Muscle of back (tissue), 11 donors: Measurements from ENCODE around the gene HRC. TPM values are rescaled to one million over a fixed set of nuclear protein-coding genes. Genes with fewer than 3 reads are reported as not detected.
"Not testable (repeated sequence)": the region's sequence is repeated elsewhere in the genome, so short reads cannot be mapped to it uniquely, and the experiment has no call there.

Experiments used
- DNase-seq, 3 donors: peaks; one replicate each; pipeline versions ENCODE4 v3.0.0 to v3.0.0-alpha.2; 2013
- polyA plus RNA-seq, 10 donors: library from polyadenylated mRNA; unstranded; fragments of 120-200 nt; gene quantifications; one replicate each; pipeline ENCODE4 v1.2.1, GENCODE V29; 2013; ENCODE audit not compliant: insufficient read length in 10 of 10

The HRC gene
- polyA plus RNA-seq, 10 donors, result 77.6 to 154 (median 138) TPM

DNA sequence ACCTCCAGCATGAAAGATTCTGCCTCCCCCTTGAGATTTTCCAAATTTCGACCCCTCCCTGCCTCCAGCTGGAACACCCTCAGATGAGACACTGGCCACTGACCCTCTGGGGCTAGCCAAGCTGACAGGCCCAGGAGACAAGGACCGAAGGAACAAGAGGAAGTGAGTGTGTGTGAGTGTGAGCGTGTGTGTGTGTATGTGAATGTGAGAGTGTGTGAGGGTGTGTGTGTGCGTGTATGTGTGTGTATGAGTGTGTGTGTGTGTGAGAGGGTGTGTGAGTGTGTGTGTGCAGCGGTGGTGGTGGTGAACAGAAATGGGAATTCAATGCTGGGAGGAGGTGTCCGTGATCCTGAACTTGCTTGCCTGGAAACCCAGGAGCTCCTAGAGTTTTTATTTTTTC, 13.8 kb downstream of the HRC start:
- no peak for DNase-seq

DNA sequence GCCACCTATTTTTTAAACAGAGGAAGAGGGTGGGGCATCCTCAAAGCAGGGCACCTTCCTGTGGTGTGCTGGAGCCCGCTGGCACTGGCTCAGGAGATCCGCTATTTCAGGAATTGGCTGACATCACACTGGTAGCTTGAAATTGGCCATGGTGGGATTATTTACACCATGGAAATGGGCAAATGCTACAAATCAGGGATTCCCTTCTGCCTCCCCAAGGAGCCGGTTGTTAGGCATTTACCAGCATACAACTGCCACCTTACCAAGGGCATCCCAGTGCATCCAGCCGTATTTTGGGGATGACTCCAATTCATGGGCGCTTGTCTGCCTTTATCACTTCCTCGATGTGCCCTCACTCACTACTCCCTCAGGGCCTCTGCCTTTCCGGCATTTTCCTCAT, 14.2 kb downstream of the HRC start:
- DNase-seq, result no peak

DNA sequence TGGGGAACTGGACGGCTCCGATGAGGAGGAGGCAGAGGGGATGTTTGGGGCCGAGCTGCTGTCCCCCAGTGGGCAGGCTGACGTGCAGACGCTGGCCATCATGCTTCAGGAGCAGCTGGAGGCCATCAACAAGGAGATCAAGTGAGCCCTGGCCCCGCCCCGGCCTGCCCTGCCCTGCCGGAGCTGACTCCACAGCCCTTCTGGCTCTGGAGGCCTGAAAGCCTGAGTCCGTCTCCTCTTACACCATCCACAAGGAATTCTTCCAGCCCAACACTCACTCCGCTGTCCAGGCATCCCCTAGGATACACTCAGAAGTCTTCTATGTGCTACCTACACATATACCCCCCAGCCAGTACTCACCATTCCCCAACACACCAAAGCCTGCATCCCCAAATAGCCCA, 18.4 kb downstream of the HRC start:
- no peak for DNase-seq

DNA sequence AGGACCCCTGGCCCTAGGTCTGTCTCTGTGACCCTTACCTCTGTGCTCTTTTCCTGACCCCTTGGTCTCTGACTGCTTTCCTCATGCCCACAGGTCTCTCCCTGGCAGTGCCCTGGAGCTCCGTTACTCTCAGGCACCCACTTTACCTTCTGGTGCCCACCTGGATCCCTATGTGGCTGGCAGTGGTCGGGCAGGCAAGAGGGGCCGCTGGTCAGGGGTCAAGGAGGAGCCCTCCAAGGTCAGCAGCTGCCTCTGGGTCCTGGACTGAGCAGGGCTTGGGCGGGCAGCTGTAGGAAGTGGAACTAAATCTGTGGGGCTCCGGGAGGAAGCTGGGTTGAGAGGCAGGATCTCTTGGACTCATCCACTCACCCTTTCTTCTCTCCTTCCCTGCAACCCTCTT, 19.5 kb downstream of the HRC start:
- DNase-seq, result no peak

DNA sequence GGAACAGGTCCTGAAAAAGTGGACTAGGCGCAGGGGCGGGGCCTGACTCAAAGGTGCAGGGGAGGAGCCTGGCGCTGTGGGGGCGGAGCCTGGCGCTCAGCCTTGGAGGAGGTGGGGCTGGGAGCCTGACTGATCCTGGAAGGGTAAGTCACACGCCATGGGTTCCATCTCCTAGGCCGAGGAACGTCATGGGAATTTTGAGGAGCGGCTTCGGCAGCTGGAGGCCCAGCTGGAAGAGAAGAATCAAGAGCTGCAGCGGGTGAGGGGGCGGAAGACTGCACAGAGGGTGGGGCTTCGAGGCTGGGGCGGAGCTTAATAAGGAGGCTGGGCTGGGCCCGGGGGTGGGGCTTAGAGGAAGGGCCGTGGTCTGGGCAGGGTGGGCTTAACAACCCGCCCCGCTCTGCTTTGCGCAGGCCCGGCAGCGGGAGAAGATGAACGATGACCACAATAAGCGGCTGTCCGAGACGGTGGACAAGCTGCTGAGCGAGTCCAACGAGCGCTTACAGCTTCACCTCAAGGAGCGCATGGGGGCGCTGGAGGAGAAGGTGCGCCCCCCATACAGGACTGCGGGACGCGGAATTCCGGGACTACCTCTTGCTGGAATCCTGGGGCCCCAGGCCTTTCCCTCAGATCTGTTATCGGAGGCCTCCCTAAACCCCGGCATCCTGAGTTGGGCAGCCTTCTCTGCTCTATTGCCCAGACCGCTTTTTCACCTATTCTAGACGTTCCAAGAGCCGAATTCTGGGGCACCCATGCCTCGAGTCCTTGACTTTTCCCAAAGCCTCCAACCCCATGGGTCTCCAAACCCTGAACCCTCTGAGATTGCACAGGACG, 21.4 kb downstream of the HRC start:
- DNase-seq, result peak in 2 of 3 donors; percentile 62 to 88

DNA sequence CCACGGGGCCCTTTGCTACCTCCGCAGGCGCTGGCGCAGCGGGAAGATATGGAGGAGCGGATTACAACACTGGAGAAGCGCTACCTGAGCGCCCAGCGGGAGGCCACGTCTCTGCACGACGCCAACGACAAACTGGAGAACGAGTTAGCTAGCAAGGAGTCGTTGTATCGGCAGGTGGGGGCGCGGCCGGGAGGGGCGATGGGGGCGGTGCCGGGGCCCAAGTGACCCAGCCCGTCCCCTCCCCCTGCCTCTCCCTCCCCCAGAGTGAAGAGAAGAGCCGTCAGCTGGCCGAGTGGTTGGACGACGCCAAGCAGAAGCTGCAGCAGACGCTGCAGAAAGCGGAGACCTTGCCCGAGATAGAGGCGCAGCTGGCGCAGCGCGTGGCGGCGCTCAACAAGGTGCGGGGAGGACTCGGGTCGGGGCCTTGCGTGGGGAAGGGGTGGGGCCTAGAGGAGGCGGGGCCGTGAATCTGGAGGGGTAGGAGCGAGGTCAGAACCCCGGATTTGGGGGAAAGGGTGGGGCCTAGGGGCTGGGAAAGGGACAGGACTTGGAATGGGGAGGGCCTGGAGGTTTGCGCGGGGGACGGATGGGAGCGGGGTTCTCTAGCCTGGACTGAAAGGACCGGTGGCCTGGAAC, 22.1 kb downstream of the HRC start:
- DNase-seq, result peak in 1 of 3 donors; percentile 68

DNA sequence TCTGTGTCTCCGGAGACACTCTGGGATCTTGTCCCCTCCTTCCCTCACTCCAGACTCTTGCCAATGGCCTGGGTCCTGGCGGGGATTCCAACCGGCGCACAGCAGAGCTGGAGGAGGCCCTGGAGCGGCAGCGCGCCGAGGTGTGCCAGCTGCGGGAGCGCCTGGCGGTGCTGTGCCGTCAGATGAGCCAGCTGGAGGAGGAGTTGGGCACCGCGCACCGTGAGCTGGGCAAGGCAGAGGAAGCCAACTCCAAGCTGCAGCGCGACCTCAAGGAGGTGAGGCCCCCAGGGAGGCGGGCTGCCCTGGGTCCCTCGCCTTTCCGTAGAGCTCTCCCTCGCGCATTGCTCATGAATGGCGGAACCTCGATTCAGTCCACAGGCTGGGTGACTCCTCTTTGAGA, 24.9 kb downstream of the HRC start:
- no peak for DNase-seq

DNA sequence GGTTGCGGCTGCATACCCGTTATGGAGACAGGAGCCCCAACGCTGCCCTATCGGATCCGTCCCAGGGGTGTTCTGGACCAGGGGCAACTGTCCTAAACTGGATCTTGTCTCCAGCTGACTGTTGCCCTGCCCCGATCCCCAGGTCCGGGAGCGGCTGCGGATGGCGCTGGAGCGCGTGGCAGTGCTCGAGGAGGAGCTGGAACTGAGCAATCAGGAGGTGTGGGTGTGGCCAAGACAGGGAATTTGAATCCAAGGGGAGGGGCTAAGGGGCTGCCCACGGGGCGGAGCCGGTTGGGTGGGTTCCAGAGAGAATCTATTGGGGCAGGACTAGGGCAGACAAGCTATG, 26.0 kb downstream of the HRC start:
- no peak for DNase-seq

DNA sequence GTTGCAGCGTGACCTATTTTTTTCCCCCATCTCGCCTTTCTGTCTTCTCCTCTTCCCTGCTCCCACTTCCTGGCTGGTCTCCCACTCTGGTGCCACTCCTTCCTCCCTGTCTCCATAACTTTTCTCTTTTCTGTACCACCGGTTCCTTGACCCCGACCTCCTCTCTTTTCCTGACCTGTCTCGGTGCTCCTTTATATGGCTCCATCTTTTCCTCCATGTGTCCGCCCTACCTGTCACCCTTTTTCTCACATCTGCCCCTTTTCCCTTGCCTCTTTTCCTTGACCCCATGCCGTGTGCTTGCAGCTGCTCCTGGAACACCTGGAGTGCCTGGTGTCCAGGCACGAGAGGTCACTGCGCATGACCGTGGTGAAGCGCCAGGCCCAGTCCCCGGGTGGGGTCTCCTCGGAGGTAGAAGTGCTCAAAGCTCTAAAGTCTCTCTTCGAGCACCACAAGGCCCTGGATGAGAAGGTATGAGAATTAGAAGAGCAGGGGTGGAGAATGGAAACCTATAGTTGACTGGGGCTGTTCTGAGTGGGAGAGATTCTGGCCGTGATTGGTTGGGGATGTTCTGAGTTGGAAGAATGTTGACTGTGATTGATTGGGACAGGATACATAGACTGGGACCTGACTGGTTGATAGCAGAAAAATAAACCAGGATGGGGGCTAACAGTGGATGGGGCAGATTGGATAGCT, 26.5 kb downstream of the HRC start:
- DNase-seq, result no peak

DNA sequence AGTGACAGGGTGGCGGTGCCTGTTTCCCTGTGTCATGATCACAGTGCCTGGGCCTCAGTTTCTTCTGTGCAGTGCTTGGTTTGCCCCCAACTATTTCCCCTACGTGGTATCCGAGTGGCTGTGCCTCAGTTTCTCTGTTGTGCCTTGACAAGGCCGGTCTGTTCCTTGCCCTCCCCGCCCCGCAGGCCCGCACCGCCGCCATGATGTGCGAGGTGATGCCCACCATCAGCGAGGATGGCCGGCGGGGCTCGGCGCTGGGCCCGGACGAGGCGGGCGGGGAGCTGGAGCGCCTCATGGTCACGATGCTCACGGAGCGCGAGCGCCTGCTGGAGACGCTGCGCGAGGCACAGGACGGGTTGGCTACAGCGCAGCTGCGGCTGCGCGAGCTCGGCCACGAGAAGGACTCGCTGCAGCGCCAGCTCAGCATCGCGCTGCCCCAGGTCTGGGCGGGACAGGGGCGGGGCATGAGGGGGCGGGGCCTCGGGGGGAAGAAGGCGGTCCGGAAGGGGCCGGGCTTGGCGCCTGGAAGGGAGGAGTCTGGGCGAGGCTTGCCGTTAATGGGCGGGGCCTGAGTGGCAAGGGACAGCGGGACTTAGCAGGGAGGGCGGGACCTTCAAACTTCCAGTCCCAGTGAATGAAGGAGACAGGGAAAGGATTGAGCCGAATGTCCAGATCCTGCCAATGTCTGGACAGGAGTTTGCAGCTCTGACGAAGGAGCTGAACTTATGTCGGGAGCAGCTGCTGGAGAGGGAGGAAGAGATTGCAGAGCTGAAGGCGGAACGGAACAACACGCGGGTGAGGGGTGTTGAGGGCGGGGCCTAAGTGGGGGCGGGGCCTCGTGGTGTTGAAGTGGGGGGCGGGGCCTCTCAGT, 27.3 kb downstream of the HRC start:
- peak; percentile 97 for DNase-seq

DNA sequence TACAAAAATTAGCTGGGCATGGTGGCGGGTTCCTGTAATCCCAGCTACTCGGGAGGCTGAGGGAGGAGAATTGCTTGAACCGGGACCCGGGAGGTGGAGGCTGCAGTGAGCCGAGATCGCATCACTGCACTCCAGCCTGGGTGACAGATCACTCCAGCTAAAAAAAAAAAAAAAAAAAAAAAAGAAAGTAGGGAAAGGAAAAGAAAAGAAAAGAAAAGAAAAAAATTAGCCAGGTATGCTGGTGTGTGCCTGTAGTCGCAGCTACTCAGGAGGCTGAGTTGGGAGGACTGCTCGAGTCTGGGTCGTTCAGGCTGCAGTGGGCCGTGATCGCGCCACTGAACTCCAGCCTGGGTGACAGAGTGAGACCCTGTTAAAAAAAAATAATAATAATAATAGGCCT, 28.0 kb downstream of the HRC start:
- not testable (repeated sequence) for DNase-seq

DNA sequence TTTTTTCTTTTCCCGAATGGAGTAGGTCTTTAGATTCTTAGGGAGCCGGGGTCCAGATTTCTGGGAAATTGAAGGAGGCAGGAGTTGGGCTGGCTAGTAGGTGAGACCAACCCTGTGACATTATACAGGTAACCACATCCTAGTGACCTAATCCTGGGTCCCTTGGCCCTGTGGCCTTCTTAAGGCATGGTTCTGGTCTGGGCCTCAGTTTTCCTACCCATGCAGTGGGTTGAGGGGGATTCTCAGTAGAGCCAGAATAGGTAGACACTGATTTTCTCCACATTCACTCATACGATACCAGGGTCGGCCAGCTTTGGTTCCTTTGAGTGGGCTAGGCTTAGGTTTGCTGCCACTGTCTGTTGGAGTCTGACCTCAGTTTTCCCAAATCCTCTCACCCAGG, 28.6 kb downstream of the HRC start:
- no peak for DNase-seq

DNA sequence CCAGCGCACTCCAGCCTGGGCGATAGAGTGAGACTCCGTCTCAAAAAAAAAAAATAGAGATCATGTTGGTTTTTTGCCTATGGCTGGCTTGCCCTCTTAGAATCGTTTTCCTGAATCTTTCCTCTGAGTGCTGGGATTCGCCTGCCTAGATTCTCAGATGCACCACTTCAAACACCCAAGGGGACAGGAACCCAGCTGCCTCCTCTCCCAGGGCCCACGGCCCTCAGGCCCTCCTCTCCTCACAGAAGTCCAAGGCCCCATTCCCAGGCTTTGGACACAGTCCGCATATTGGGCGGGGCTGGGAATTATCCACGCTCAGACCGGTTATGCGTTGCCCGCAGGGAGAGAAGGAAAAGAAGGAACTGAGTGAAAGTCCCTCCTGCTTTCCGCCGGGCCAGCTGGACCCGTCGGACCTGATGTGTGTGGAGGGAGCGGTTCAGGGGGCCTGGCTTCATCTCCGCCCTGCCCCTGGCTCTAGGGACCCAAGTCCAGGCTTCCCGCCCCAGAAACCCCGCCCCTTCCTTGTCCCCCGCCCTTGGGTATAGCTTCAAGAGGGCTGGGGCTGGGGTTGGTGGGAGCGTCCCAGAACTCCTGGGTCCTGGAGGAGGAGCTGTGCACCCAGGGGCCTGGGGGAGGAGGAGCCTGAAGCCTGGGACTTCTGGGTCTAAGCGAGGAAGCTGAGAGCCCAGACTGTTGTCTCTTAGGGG, 30.0 kb downstream of the HRC start:
- DNase-seq, result peak in 1 of 3 donors; percentile 65

DNA sequence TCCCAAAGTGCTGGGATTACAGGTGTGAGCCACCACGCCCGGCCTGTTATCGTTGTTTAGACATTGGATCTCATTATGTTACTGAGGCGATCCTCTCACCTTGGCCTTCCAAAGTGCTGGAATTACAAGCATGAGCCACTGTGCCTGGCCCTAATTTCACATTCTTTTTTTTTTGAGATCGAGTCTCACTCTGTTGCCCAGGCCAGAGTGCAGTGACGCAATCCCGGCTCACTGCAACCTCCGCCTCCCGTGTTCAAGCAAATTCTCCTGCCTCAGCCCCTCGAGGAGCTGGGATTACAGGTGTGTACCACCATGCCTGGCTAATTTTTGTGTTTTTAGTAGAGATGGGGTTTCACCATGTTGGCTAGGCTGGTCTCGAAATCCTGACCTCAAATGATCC, 31.9 kb downstream of the HRC start:
- not testable (repeated sequence) for DNase-seq

DNA sequence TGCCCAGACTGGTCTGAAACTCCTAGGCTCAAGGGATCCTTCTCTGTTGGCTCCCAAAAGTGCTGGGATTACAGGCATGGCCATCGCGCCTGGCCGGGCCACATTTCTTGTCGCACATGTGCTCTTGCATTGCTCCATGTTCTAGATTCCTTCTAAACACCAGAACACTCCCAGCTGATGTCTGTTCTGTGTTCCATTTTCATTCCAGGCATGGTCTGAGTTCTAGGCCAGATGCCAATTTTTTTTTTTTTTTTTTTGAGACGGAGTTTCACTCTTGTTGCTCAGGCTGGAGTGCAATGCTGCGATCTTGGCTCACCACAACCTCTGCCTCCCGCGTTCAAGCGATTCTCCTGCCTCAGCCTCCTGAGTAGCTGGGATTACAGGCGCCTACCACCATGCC, 33.4 kb downstream of the HRC start:
- DNase-seq, result not testable (repeated sequence)

DNA sequence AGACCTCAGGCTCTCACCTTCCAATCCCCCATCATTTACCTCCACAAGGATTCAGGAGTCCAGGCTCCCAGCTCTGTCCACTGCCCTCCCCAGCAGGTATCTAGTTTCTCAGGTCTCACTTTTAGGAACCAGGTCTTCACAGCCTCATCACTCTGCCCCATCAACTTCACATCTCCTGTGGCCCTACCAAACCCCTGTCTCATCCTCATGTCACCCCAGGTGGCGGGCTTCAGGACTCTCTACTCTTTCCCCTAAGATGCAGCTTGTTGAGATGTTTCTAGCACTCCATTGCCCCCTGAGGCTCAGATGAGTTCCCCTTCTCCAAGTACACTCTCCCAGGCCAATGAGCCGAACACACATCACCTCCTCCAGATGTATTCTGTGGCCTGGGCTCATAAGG, 34.3 kb downstream of the HRC start:
- no peak for DNase-seq

DNA sequence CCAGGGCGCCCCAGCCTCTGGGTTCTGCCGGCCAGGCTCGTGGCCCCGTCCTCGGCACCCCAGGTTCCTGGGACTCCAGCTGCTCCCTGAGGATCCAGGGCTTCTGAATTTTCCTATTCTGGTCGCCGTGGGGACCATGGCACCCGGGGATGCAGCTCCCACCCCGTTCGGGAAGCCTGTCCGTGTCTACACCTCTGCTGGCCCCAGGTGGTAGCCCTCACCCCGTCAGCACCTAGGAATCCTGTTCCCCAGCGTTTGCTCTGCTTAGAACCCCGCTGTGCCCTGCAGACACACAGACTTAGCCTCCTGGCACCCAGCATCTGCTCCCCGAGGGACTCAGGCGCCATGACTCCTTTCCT, 34.9 kb downstream of the HRC start:
- DNase-seq, result no peak

DNA sequence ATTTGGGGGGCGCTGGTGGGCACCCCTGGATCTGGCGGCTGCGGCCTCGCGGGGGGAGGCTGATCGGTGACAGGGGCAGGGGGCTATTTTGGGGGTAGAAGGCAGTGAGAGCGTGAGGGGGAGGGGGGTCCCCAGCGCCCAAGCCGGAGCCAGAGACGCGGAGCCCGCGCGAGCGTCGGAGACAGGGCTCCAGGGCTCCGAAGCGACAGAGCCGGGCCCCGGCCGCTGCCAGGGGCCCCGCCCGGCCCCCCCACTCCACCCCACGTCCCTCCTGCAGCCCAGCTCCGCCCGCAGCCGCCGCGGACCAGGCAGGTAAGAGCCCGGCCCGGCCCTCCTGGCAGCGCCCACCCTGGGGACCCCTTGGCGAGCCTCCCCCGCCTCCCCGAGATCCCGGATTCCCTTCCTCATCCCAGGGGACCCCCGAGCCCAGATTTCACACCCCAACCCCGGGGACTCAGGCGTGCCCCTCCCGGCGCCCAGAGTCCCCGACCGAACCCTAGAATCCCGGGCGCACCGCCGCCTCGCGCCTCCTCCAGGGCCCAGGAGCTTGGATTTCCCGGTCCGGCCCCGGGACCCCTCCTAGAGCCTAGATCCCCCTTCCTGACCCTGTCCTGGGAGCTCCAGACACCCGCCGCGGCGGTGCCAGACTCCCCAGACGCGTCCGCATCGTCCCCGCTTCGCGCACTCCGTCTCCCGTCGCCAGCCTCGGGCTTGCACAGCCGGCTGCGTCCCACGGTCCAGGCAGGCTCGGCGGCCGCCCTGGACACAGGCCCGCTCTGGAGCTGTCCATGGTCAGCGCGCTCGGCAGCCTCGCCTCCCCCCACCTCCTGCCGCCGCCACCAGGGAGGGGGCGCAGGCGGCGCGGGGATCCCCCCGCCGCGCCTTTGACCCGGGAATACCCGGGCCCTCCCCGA, 35.5 kb downstream of the HRC start, which contains the start of gene PPFIA3:
TSS of gene PPFIA3 (plus strand) at position 134 of the 914 bp plus-strand sequence. CDS start 8,330 bp downstream, outside the sequence.
- DNase-seq, result peak; percentile 47 to 88 (median 73)

DNA sequence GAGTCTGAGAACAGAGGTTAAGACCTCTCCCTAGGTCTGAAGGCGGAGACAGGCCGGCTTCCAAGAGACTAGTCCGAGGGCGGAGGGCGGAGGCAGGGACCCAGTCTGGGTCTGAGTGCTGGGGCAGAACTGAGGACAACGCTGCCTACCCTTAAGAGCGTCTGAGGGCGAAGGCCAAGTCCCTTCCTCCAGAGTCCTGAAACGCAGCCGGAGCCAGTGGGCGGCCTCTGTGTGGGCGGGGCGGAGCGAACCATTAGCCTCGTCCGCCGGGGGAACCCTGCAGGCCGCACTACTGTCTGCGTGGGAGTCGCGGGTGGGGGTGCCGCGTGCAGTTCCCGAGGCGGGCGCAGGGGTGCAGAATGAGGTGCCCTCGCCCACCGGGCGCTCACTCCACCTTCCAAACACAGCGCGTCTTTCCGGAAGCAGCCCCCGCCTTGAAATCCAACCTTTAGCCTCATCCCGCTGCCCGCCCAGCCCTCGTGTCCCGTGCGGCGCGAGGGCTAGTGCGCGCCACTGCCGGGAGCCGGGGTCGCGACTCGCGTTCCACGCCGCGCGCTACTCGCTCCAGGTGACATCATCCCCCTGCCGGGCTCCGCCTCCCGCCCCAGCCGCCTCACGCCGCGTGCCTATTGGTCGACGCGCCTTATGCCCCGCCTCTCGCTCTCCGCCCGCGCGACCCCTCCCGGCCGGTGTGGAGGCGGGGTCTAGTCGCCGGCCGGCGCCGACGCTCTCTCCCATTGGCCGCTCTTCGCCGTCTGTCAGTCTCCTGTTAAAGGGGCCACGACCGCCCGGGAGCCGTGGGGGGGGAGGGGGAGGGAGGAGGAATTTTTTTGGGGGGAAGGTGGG, 36.4 kb downstream of the HRC start, which contains the start of gene C19orf73:
TSS of gene C19orf73 (minus strand) at position 579 of the 846 bp plus-strand sequence. CDS start at position 458, 121 bp downstream.
- peak; percentile 94 to 98 (median 95) for DNase-seq
